NT2/D1 (cell line): Measurements from ENCODE around the gene USP27X.

Experiments
- SUZ12 ChIP-seq: IDR thresholded peaks from 2 replicates; pipeline ENCODE4 v1.6.1; 2011; ENCODE audit not compliant: insufficient read length, insufficient read depth; ENCODE audit errors: extremely low read depth
- YY1 ChIP-seq: IDR thresholded peaks from 2 replicates; pipeline ENCODE4 v1.6.1; 2011; ENCODE audit not compliant: insufficient read length, insufficient read depth

DNA sequence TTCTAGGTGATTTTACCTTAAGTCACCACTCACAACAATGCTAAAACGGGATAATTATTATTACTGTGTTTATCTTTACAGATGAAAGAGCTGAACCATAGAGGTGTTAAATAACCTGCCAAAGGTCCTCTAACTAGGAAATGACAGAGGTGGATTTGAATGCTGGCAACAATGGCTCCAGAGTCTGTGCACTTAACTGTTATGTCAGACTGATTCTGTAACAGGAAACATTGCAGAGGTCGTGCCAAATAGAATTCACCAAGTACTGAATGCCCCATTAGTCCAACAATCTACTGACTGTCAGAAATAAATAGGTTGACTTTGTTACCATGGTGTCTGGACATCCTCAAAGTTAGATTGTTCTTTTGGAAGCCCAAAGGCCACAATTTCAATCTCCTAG, 20.9 kb upstream of the USP27X start:
- TF ChIP-seq YY1, result no peak
- no peak for TF ChIP-seq SUZ12
